ENCODE measurements around the gene SFRP5.

SFRP5 gene

DNA sequence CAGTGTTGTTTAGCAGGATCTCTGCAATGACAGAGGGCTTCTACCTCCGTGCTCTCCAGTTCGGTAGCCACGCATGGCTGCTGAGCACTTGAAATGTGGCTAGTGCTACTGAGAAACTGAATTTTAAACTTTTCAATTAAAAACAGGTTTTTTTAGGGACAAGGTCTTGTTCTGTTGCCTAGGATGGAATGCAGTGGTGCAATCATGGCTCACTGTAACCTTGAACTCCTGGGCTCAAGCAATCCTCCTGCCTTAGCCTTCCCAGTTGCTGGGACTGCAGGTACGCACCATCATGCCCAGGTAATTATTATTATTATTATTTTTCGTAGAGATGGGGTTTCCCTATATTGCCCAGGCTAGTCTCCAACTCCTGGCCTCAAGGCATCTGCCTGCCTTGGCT lies 13.4 kb upstream of the SFRP5 start:
- DNase-seq, result no peak

DNA sequence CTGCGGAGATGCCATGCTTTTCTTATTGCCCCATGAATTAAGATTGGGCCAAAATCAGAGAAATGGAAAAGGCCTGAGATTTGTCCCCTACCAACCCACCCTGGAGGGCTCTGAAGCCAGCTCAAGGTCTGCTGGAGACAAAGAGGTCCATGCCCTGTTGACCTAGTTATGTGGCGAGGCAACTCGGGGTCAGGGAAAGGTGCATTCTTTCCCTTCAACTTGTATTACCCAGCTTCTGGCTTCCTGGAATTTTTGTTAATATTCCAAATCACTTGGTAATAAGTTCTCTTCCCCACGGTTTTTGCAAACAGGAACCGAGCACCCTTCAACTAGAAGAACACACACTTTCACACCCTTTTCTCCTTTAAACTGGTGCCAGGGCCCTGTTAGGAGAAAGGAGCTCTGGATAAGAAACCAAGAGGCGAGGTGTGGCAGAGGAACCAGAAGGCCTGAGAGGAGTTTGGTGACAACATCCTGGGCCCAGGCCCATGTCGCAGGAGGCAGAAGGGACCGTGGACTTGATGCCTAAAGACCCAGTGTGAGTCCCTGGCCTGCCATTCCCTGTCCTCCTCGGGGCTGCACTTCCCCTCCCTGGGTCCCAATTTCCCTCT lies 12.5 kb upstream of the SFRP5 start:
- no peak for DNase-seq

DNA sequence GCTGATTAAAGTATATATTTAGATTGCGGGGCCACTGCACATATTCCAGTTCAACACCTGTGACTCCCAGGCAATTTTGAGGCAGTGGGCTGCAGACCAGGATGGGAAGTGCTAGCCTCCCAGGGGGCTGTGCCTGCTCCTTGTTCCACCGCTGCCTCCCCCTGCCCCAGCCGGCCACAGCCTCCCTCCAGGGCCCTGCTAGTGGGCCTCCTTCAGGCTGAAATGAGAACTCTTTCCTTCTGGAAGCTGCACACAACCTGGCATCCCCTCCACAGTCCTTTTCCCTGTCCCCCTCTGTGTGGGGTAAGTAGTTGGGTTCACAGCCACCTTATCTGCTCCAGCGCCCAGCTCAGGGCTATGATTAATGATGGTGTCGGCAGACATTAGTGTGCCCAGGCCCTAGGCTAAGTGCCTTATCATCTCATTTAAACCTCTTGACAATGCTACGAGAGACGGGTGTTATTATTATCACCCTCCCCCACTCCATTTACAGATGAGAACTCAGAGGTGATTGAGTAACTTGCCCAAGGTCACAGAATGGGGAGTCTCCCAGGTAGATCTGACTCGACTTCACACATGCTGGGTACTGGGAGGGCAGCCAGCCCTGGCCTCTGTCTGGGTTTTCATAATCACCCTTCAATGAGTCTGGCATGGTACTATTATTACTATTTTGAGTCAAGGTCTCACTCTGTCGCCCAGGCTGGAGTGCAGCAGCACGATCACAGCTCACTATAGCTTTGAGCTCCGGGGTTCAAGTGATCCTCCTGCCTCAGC lies 10.8 kb upstream of the SFRP5 start:
- no peak for DNase-seq

DNA sequence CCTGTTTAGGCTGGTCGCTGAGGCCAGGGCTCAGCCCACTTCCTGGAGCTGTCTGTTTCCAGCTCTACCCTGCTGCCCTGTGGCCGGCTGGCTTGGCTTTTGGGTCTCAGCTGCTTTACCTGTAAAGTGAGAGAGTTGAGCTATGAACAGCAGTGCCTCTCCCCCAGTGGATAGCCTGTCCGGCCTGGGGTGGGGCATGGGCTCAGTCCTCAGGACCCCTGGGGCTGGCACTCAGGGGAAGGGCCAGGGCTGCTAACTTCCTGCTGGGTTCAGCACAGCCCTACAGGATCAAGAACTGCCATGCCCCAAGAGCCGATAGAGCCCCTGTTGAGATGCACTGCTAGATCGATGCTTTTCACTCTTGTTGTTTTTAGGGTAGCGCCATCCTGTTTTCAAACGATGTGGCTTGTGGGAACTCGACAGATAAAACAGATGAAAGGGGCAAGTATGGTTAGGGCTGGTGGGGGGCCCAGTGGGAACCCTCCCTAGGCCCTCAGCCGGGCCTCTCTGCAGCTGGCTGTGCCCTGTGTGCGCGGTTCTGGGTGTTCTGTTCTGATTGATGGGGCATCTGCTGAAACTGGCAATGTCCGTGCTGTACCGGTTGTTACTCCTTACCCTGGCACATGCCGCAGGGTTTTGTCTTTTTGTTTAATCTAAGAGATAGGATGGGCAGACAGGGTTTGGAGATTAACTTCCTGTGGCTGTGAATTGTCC lies 10.0 kb upstream of the SFRP5 start:
- no peak for DNase-seq

DNA sequence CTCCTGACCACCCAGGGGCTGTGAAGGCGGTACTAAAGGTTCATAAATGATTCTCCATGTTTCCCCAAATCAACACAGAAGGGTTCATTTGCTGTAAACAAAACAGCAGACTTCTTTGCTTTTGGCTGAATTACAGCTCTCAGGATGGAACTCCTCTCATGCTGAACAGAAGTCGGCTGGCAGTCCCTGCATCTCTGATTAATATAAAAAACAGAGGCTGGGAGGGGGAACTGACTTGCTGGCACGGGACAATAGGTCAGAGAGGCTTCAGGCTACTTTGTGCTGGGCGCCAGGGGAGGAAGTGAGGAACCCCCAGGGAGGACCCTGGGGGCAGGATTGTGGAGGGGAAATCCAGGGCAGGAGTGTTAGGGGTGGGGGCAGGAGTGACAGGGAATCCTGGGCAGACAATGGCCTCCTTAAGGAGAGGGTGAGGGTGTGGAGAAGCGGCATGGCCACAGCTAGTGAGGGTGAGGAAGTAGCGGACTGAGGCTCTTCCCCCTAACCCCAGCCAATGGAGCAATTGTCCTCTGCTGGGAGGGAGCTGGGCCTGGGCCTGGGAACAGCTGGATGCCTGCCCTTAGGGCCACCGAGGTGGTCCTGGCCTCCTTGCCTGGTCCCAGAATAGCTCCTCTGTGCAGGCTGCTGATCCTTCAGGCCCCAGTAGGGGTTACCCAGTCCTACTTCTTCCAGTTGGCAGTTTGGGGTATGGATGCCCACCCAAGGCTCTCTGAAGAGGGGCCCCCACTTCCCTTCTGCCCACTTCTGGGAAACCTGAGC lies 9.2 kb upstream of the SFRP5 start:
- DNase-seq, result no peak

DNA sequence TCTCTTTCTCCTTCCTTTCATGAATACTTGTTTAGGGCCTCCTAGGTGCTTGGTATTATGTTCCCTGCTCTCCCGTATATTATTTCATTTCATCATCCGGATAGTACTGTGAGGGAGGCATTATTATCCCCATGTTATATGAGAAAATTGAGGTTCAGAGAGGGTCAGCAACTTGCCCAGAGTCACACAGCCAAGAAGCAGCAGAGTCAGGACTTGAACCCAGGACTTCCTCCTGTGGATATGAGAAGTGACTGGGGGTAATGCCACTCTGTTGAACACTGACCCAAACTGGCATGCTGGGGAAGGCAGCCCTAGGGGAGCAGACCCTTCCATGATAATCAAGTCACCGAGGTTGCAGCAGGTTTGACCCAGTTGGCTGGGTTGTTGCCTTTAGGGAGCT lies 8.2 kb upstream of the SFRP5 start:
- no peak for DNase-seq

DNA sequence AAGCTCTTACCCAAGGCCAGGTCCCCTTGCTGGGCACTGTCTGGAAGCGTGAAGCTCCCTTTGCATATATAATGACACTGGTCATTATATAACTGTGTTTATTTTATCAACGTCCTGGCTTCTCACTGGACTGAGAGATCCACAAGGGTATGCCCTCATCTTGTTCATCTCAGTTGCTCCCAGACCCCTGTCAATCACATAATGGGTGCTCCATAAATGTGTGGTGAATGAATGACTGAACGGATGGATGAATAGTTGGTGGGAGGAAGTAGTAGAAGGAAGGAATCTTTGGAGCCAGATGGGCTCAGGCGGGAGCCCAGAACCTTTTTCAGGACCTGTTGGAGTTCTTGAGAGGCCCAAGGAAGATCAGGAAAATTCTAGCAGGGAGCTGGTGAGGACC lies 7.7 kb upstream of the SFRP5 start:
- no peak for DNase-seq

DNA sequence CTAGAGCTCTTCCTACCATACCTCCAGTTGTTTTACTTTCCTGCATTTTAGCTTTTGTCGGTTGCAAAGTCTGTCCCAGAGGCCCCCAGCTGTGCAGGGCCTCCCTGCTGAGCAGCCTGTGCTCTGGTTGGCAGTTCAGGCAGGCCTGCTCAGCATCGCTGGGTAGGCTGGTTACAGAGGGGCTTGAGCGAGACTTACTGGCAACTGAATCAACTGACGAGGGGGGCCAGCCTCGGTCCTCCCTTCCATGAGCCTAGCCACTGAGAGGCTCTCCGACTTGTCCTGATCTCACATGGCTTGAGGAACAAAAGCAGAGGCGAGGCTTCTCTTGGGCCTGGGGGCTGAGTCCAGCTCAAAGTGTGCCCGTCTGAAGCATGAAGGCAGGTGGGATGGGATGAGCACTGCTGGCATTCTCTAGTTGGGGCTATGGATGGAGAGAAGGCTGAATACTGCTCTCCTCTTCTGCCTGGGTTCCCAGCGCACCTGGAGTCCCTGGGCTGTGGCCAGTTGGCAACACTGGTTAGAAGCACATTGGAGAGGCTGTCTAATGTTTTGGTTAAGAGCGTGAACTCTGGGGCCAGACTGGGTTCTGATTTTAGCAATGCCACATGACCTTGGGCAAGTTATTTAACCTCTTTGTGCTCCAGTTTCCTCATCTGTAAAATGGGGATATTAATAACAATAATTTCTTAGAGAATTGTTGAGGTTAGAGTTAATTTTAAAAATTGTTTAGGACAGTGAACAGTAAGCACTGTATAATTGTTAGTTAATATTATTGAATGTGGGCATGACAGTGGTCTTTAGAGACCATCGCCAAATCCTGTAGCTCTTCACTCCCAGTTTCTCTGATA lies 6.9 kb upstream of the SFRP5 start:
- no peak for DNase-seq

DNA sequence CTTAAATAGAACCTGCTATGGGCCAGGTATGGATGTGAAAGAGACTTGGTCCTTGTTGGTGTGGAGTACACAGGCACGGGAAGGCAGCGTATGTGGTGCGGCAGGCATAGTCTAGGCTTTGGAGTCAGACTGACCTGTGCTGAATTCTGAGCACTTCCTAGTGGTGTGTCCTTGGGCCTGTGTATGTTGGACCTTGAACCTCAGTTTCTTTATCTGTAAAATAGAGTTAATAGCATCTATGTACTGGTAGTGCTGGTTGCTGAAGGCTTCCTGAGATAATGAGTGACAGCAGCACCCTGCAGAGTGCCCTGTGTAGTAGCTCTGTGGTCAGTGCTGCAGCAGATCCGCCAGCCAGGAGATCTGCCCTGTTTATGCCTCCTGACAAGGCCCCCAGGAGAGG lies 5.3 kb upstream of the SFRP5 start:
- DNase-seq, result no peak

DNA sequence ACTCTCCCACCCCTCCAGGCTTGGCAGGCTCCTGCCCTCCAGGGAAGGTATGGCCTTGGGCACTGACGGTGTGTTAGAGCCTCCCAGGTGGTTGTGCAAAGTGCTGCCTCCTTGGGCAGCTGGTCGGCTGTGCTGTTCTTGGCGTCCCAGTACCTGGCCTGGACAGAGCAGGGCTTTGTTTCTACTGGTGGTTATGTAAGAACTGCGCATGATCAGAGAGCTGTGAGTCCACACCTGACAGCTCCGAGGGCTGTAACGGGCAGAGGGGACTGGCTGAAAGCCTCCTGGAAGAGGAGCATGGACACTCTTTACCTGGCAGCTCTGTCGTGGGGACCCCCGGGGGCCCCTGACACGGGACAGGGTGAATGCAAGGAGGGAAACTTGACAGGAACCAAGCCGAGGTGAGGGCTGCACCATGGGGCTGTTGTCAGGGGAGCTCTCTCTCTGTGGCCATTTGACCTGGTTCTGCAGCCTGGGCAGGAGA lies 3.1 kb upstream of the SFRP5 start:
- DNase-seq, result no peak

DNA sequence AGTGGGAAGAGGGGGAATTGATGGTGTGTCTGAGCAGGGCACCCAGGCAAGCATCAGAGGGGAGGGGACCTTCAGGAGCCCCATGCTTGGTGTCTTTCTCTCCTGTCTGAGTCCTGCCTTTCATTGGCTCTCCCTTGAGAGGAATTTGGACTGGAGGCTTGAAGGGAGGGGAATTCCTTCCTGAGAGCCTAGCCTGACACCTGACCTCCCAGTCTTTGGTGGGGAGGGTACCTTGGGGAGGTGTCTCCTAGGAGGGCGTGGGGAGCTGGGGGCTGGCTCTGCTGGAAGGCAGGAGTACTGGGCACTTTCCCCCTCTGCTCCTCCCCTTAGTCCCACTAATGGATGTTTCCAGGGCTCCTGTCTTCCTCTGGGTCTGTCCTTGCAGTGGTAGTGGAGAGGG lies 1.3 kb upstream of the SFRP5 start:
- DNase-seq, result no peak

DNA sequence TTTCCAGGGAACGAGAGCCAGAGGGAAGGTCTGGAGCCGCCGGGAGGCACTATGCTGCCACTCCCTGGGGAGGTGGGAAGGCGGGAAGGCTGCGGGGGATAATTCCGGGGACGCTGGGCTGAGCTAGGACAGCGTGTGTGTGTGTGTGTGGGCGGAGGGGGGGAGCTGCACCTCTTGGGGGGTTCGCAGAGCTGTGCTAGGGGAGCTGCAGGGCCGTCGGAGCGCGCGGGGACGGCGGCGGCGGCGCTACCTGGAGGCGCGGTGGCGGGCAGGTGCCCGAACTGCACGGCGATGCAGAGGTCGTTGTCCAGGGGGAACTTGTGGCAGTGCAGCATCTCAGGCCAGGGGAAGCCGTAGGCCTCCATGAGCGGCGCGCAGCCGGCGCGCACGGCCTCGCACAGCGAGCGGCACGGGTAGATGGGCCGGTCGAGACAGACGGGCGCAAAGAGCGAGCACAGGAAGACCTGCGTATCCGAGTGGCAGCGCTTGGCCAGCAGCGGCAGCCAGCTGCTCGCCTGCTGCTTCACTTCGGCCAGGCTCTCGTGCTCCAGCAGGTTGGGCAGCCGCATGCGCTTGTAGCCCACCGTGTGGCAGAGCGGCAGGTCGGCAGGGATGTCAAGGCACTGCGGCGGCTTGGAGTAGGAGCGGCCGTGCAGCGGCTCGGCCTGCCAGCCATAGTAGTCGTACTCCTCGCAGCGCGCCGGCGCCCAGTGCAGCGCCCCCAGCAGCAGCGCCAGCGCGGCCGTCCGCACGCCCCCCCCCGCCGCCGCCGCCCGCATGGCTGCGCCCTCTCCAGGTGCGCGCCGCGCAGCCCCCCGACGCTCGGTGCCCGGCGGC lies 526 bp downstream of the SFRP5 start:
- no peak for DNase-seq

DNA sequence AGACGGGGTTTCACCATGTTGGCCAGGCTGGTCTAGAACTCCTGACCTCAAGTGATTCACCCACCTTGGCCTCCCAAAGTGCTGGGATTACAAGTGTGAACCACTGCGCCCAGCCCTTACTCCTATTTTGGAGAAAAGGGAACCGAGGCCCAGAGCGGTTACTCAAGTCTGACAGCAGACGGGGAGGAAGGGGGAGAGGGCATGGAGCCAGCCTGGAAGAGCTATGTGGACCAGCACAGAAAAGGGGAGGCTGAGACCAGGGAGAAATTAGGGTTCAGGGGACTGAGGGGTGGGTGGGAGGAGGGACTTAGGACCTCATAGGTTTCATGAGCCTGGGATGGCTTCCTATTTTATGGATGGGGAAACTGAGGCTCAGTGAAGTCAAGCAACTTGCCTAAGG lies 1.5 kb downstream of the SFRP5 start:
- DNase-seq, result no peak

DNA sequence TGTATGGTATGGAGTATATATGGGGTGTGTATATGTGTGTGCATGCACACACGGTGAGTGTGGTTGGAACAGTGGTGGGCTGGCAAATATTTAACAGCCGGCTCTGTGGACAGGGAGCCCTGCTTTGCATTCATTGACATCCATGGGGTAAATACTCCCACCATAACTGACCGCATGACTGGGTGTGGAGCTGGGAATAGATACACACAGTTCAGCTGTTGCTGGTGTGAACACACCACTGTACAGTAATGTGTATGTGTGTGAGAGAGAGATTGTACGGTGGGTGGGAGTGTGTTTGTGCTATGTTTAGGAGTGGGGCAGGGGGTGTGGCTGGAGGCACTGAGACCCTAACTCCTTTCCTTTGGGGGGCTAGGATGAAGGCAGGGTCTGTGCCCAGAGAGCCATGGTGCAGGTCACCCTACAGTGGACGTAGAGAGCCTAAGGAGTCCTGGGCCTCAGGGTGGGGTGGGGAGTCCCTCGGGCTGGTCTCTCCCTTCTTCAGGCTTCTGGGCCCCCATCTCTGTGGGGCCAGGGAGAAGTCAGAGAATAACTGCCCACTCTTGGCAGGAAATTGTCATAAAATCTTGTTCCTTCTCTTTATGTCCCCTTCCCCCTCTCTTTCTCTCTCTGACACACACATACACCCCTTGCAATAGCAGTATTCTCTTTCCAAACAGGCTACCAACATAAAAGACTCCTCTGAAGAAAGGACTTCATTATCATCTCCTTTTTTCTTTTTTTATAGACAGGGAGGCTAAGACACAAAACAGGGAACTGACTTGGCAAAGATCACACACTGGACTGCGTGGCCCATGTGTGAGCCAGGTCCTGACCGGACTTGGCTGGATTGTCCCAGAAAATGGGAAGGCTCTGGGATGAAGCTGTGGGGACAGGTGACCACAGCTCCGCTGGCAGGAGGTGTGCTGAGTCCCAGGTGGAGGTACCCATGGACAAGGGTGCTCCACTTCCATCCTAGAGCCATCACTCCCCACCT lies 3.2 kb downstream of the SFRP5 start:
- DNase-seq, result no peak

DNA sequence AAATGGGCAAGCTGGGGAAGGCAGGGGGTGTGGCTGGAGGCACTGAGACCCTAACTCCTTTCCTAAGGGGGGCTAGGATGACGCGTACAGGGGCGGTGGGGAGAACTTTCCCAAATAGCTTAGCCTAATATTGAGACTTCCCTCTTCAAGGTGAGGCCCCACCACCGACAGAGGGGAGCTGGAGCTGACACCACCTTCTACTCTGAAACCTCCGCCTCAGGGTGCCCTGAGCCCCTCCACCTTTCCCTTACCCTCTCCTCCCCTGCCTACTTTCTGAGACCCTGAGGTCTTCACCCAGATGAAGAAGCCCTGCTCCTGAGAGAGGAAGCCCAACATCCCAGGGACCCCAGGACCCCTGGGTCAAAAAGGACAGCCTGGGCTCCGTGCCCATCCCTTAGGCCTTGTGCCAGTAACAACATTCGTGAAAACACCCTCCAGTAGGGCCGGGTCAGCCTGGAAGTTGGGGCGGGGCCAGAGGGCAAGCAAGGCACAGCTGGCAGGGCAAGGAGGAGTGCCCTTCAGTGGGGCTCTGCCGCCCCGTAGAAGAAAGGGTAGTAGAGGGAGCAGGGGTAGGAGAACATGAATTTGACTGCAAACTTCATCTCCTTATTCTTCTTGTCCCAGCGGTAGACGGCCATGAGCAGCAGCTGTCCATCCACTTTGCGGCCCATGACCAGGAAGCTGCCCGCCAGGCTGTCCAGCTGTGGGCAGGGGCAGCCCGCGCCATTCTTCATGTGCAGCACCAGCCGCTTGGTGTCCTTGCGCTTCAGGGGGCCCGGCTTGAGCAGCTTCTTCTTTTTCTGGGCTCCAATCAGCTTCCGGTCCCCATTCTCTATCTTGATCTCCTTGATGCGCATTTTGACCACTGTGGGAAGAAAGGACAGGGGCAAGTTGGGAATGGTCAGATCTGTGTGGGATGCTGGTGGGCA lies 4.5 kb downstream of the SFRP5 start:
- no peak for DNase-seq

DNA sequence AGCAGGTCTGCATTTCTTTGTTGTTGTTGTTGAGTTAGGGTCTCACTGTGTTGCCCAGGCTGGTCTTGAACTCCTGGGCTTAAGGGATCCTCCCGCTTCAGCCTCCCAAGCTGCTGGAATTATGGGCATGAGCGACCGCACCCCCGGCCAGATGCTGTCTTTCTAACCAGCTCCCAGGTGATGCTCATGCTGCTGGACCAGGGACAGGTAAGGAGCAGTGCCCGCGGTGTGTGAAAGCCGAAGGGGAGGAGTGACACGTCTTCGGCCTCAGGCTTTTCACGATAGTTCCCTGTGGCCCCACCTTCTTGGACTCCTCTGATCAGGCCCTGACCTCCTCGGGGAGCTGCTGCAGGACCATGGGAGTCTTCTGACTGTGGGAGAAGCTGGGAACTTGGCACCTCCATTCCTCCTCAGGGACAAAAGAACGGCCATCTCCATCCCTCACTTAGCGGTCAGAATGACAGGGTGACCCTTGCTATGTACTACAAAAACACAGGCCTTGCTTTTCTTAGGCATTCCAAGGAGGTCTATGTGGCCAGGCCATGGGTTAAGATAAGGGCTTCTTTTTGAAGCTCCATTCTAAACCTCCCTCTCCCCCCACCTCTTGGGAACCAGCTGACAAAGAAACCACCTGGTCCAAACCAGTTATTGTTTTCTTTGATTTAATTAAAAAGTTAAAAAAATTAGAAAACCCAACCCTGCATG lies 5.5 kb downstream of the SFRP5 start:
- DNase-seq, result no peak

DNA sequence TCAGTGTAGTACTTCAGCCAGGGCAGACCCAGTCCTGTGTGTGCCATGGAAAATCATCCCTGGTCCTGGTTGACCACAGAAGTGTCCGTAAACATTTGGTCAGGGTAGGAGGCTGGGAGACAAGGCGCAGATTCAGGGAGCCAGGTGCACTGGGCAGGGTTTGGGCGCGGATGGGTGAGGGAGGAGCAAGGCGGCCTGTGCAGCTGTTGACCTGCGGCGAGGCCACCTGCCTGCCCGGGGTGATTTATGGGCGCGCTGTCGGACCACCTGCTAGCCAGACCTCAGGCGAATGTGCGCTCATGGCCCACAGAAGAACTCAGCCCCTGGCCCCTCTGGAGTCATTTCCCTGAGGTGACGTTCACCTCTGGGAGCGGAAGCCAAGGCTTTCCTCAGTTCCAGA lies 6.6 kb downstream of the SFRP5 start:
- no peak for DNase-seq

DNA sequence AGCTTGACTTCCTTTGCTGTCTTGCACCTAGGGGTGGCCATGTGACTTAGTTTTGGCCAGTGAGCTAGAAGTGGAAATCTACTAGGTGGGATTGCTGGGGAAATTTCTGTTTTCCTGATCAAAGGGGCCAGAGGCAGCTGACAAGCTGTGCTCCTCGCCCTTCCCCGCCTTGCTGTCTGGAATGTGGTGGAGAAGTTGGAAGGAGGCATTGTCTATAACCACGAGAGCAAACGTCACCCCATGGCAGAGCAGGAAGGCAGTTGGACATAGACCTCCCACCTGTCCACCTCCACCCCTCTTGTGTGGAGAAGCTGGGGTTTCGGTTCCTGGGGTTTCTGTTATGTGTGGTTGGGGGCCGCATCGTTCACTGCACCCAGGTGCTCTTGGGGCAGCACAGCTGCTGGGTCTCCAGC lies 7.3 kb downstream of the SFRP5 start:
- DNase-seq, result no peak
